Heart right ventricle (tissue), 16 donors: ENCODE results near the gene SEPTIN2. TPM values are rescaled to one million over a fixed set of nuclear protein-coding genes. Genes with fewer than 3 reads are reported as not detected.
A peak's percentile ranks its signal among the peaks of the same experiment; 100 is the strongest.

Source experiments
- ATAC-seq, 8 donors: fragments of 200-7000 bp; cut with Tn5 transposase; one replicate each; pipeline ENCODE4 v1.9.1; 2020; ENCODE audit warnings: mild to moderate bottlenecking in 8 of 8, moderate library complexity in 8 of 8, moderate number of reproducible peaks in 1 of 8
- DNase-seq, 2 donors: peaks; one replicate each; pipeline ENCODE4 v3.0.0-alpha.2; 2020
- H3K27ac ChIP-seq, 10 donors: fragments of 200-600 bp; sonication (generic) in 2 of 10; one replicate each; pipeline versions ENCODE4 v1.5.0 to v1.8.0; 2020 to 2022; ENCODE audit warnings: mild to moderate bottlenecking in 3 of 10
- H3K27me3 ChIP-seq, 7 donors: fragments of 200-600 bp; one replicate each; pipeline ENCODE4 v1.8.0; 2021 to 2022; ENCODE audit warnings: mild to moderate bottlenecking in 2 of 7
- H3K36me3 ChIP-seq, 9 donors: fragments of 200-600 bp; sonication (generic) in 1 of 9; one replicate each; pipeline versions ENCODE4 v1.5.0 to v1.8.0; 2020 to 2022; ENCODE audit warnings: mild to moderate bottlenecking in 2 of 9
- H3K4me1 ChIP-seq, 9 donors: fragments of 200-600 bp; sonication (generic) in 1 of 9; one replicate each; pipeline versions ENCODE4 v1.5.0 to v1.8.0; 2020 to 2022; ENCODE audit warnings: mild to moderate bottlenecking in 4 of 9
- H3K4me3 ChIP-seq, 10 donors: fragments of 200-600 bp; sonication (generic) in 2 of 10; one replicate each; pipeline versions ENCODE4 v1.5.0 to v1.8.0; 2020 to 2022; ENCODE audit warnings: mild to moderate bottlenecking in 7 of 10, moderate library complexity in 2 of 10
- H3K9me3 ChIP-seq, 11 donors: fragments of 200-600 bp in 10 of 11; sonication (generic) in 2 of 11; one replicate each; pipeline versions ENCODE4 v1.5.0 to v1.8.0; 2013 to 2022; ENCODE audit warnings: mild to moderate bottlenecking in 2 of 11, control low read depth in 1 of 11, moderate library complexity in 1 of 11
- CTCF ChIP-seq, 9 donors: fragments of 200-600 bp; sonication (generic) in 2 of 9; IDR thresholded peaks; one replicate each; pipeline versions ENCODE4 v1.5.0 to v1.8.0; 2021 to 2022; ENCODE audit warnings: antibody characterized with exemption in 9 of 9, mild to moderate bottlenecking in 5 of 9, moderate library complexity in 1 of 9
- WGBS, 2 donors: extraction: QIAGEN DNeasy Blood & Tissue Kit; methylation state at CpG; one replicate each; pipeline ENCODE4 v1.1.7; 2013; ENCODE audit warnings: inconsistent platforms in 1 of 2; 5-methylcytosine and 5-hydroxymethylcytosine counted together
- intact Hi-C, 10 donors: fragments of 100-400 bp; cut with DNase I; formaldehyde crosslinking; loops; one replicate each; pipeline versions ENCODE4 v1.11.1 to v1.14.2; 2022
- polyA plus RNA-seq, 2 donors: library from polyadenylated mRNA; stranded (reverse); fragments of 200-250 nt; gene quantifications; one replicate each; pipeline ENCODE4 v1.2.3, GENCODE V29; 2013
- total RNA-seq, 10 donors: library from RNA; stranded (reverse); fragmentation: NEBNext Ultra II Directional in 3 of 10; extraction: Animal tissue kit (Norgen Biotek cat#: 25700) in 3 of 10; gene quantifications; one replicate each; pipeline versions ENCODE4 v1.2.1 to v1.2.4, GENCODE V29; 2021 to 2023
- donor health status: Arrhythmogenic right ventricular cardiomyopathy.
- donor health status: ischemic (EF 13 %, LVEDD 7.1; RV severe dilation, severe dysfunction).
- donor health status: healthy with polysubstance abuse.
- donor health status: DM: no; HTN: yes; CAD: no.
- donor health status: DM: no; HTN: no; CAD: no.
- donor health status: ischemic (EF 25% LVEDD 6.9; RV normal size, moderate dysfunction).
- donor health status: ischemic (EF 25% LVEDD 5.7; RV mildly dilated, moderate dysfunction).
- donor health status: healthy.
- donor health status: DM: yes; HTN: yes; CAD: no.
- donor health status: Ischemic cardiomyopathy.
- donor health status: ischemic (EF 35%, LVEDD 5.7; RV mildly dilated, moderate dysfunction).
- donor health status: nonischemic (EF 11% LVEDD 7.7; RV severe dilation, severe dysfunction).
- donor health status: DM: yes; HTN: yes; CAD: no.
- donor health status: PGD.
- donor health status: ischemic (EF 29% LVEDD 5.4; RV normal size, mild dysfunction).
- donor health status: nonischemic (EF 23%, LVEDD 6.1; RV moderate dilation, normal function).

The SEPTIN2 gene
- total and polyA plus RNA-seq, 12 donors: 100 to 249 (median 188) TPM

GRCh38 chr2:241320394-241320793, 4.7 kb downstream of the SEPTIN2 start:
- H3K27me3 ChIP-seq: no peaks in the 10 kb centered on the region
- no peak for TF ChIP-seq CTCF (IDR thresholded peaks at IDR 0.05)
- H3K4me1 ChIP-seq: peaks cover 17 to 91% (median 86%) of the 10 kb centered on the region in 9 donors
- ATAC-seq: no peak
- 93% methylated on average over 8 of the region's 8 CpGs for WGBS, 2 donors
- H3K27ac ChIP-seq: peak overlapping the region in 1 of 10 donors; percentile 22
- DNase-seq: no peak
- peaks cover 0 to 11% (median 0%) of the 10 kb centered on the region in 9 donors for H3K36me3 ChIP-seq
- no peaks in the 10 kb centered on the region for H3K9me3 ChIP-seq
- intact Hi-C loops: no loop called here
- H3K4me3 ChIP-seq: no peak overlapping the region

GRCh38 chr2:241321033-241321432, 5.3 kb downstream of the SEPTIN2 start:
- Histone ChIP-seq H3K9me3 (no peaks in the 10 kb centered on the region), H3K4me1 (peaks cover 17 to 91% (median 88%) of the 10 kb centered on the region in 9 donors), H3K27me3 (no peaks in the 10 kb centered on the region), H3K27ac (no peak overlapping the region), H3K4me3 (no peak overlapping the region), H3K36me3 (peaks cover 0 to 18% (median 3%) of the 10 kb centered on the region in 9 donors)
- 60 to 62% methylated on average over 1 of the region's 1 CpG for WGBS, 2 donors
- TF ChIP-seq CTCF (IDR thresholded peaks at IDR 0.05): no peak
- ATAC-seq (no peak), DNase-seq (no peak)
- intact Hi-C loops: loop anchor here in 1 of 10 donors (1.0 kb wide), 1 partner anchor 33 kb away; no protein-coding TSS in a partner anchor

GRCh38 chr2:241321886-241322285, 6.2 kb downstream of the SEPTIN2 start:
- intact Hi-C loops: loop anchor here in 1 of 10 donors (1.0 kb wide), 1 partner anchor 32 kb away; no protein-coding TSS in a partner anchor
- H3K4me1 ChIP-seq: peaks cover 17 to 88% (median 85%) of the 10 kb centered on the region in 9 donors
- WGBS, 2 donors: 45% methylated on average over 1 of the region's 1 CpG
- ATAC-seq (no peak), DNase-seq (no peak)
- peaks cover 0 to 26% (median 4%) of the 10 kb centered on the region in 9 donors for H3K36me3 ChIP-seq
- H3K27me3 ChIP-seq: no peaks in the 10 kb centered on the region
- H3K4me3 ChIP-seq: no peak overlapping the region
- H3K27ac ChIP-seq: peak overlapping the region in 2 of 10 donors; percentile 9 to 42
- no peak for TF ChIP-seq CTCF (IDR thresholded peaks at IDR 0.05)
- H3K9me3 ChIP-seq: no peaks in the 10 kb centered on the region

GRCh38 chr2:241323778-241324177, 8.1 kb downstream of the SEPTIN2 start:
- Histone ChIP-seq H3K27me3 (no peaks in the 10 kb centered on the region), H3K36me3 (peaks cover 0 to 45% (median 12%) of the 10 kb centered on the region in 9 donors), H3K9me3 (no peaks in the 10 kb centered on the region), H3K4me1 (peaks cover 14 to 69% (median 66%) of the 10 kb centered on the region in 9 donors), H3K4me3 (no peak overlapping the region), H3K27ac (no peak overlapping the region)
- intact Hi-C loops: no loop called here
- TF ChIP-seq CTCF (IDR thresholded peaks at IDR 0.05): no peak
- 65 to 67% methylated on average over 5 of the region's 5 CpGs for WGBS, 2 donors
- ATAC-seq (no peak), DNase-seq (no peak)
